Measurements from ENCODE around the gene PHKA1. TPM values are rescaled to one million over a fixed set of nuclear protein-coding genes. Genes with fewer than 3 reads are reported as not detected.

PHKA1 gene
- total RNA-seq, 6 experiments from 2014 or later: 0.09 to 0.12 TPM; not detected in 4

- Mint-ChIP-seq H3K27ac (no peak overlapping the region), H3K4me3 (no peak overlapping the region), H3K36me3 (ENCODE audit: low read depth) (no peaks in the 10 kb centered on the region), H3K27me3 (ENCODE audit: insufficient read depth) (peaks cover 1% of the 10 kb centered on the region), H3K9me3 (no peaks in the 10 kb centered on the region), H3K4me1 (ENCODE audit: low read depth) (no peaks in the 10 kb centered on the region)
- TF ChIP-seq, protein P1, sequence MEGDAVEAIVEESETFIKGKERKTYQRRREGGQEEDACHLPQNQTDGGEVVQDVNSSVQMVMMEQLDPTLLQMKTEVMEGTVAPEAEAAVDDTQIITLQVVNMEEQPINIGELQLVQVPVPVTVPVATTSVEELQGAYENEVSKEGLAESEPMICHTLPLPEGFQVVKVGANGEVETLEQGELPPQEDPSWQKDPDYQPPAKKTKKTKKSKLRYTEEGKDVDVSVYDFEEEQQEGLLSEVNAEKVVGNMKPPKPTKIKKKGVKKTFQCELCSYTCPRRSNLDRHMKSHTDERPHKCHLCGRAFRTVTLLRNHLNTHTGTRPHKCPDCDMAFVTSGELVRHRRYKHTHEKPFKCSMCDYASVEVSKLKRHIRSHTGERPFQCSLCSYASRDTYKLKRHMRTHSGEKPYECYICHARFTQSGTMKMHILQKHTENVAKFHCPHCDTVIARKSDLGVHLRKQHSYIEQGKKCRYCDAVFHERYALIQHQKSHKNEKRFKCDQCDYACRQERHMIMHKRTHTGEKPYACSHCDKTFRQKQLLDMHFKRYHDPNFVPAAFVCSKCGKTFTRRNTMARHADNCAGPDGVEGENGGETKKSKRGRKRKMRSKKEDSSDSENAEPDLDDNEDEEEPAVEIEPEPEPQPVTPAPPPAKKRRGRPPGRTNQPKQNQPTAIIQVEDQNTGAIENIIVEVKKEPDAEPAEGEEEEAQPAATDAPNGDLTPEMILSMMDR (IDR thresholded peaks at IDR 0.05): no peak
- no peak for DNase-seq
Observed at GRCh38 chrX:72635930-72636329, 78.2 kb downstream of the PHKA1 start.

DNA sequence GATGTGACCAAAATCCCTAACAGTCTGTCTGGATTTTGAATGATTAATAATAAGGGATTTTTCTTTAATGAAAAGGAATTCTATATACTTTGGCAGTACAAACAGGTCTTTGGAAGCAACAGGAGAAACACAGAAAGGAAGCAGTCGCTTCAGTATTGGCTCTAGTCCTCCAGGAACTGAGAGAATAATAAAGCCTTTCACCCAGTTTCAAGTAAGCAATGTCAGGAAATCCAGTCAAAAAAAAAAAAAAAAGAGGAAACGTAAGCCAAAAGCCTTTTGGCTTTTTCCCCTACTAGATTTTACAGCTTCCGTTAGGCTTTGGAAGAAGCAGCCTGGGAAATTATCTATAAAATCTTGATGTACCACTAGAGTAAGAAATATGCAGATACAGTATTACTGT lies 79.8 kb downstream of the PHKA1 start:
- Mint-ChIP-seq H3K4me1 (ENCODE audit: low read depth) (no peaks in the 10 kb centered on the region), H3K27me3 (ENCODE audit: insufficient read depth) (peaks cover 1% of the 10 kb centered on the region), H3K27ac (no peak overlapping the region), H3K4me3 (no peak overlapping the region), H3K36me3 (ENCODE audit: low read depth) (no peaks in the 10 kb centered on the region), H3K9me3 (no peaks in the 10 kb centered on the region)
- TF ChIP-seq, protein P1 (IDR thresholded peaks at IDR 0.05): no peak
- no peak for DNase-seq

GRCh38 chrX:72630185-72630584 lies 83.9 kb downstream of the PHKA1 start:
- TF ChIP-seq, protein P1 (IDR thresholded peaks at IDR 0.05): no peak
- no peaks in the 10 kb centered on the region for H3K9me3 Mint-ChIP-seq
- H3K27me3 Mint-ChIP-seq (ENCODE audit: insufficient read depth): peaks cover 1% of the 10 kb centered on the region
- H3K4me1 Mint-ChIP-seq (ENCODE audit: low read depth): no peaks in the 10 kb centered on the region
- no peaks in the 10 kb centered on the region for H3K36me3 Mint-ChIP-seq (ENCODE audit: low read depth)
- DNase-seq: no peak
- H3K27ac Mint-ChIP-seq: no peak overlapping the region
- no peak overlapping the region for H3K4me3 Mint-ChIP-seq

- peaks cover 6% of the 10 kb centered on the region; the same call in 1 of the 2 replicates for H3K27me3 Mint-ChIP-seq (ENCODE audit: insufficient read depth)
- no peak for DNase-seq
- H3K4me1 Mint-ChIP-seq (ENCODE audit: low read depth): peaks cover 36% of the 10 kb centered on the region
- no peaks in the 10 kb centered on the region for H3K9me3 Mint-ChIP-seq
- H3K27ac Mint-ChIP-seq: no peak overlapping the region
- H3K4me3 Mint-ChIP-seq: no peak overlapping the region
- TF ChIP-seq, protein P1 (IDR thresholded peaks at IDR 0.05): no peak
- H3K36me3 Mint-ChIP-seq (ENCODE audit: low read depth): no peaks in the 10 kb centered on the region
Observed at GRCh38 chrX:72624194-72624593, 89.9 kb downstream of the PHKA1 start.

GRCh38 chrX:72621625-72622485 lies 92.3 kb downstream of the PHKA1 start:
- Mint-ChIP-seq H3K9me3 (no peaks in the 10 kb centered on the region), H3K27me3 (ENCODE audit: insufficient read depth) (peaks cover 6% of the 10 kb centered on the region), H3K36me3 (ENCODE audit: low read depth) (no peaks in the 10 kb centered on the region), H3K4me3 (peak overlapping the region; percentile 17; the same call in 1 of the 2 replicates), H3K4me1 (ENCODE audit: low read depth) (peaks cover 36% of the 10 kb centered on the region), H3K27ac (peak overlapping the region; percentile 70)
- TF ChIP-seq, protein P1 (IDR thresholded peaks at IDR 0.05): no peak
- DNase-seq: peak; percentile 55
